Melanocyte of skin (primary cell): ENCODE results near the gene TNNC1. TPM values are rescaled to one million over a fixed set of nuclear protein-coding genes. Genes with fewer than 3 reads are reported as not detected.

ENCODE experiments used
- total RNA-seq, 2 donors: library from RNA; depleted of rRNA; stranded (reverse); fragments of >200 nt; gene quantifications; 2 replicates each; pipeline ENCODE4 v1.2.3, GENCODE V29; 2012

TNNC1 gene
- under 1 TPM in 1 of 2 donors, not detected in 1; 0.34 TPM for total RNA-seq

DNA sequence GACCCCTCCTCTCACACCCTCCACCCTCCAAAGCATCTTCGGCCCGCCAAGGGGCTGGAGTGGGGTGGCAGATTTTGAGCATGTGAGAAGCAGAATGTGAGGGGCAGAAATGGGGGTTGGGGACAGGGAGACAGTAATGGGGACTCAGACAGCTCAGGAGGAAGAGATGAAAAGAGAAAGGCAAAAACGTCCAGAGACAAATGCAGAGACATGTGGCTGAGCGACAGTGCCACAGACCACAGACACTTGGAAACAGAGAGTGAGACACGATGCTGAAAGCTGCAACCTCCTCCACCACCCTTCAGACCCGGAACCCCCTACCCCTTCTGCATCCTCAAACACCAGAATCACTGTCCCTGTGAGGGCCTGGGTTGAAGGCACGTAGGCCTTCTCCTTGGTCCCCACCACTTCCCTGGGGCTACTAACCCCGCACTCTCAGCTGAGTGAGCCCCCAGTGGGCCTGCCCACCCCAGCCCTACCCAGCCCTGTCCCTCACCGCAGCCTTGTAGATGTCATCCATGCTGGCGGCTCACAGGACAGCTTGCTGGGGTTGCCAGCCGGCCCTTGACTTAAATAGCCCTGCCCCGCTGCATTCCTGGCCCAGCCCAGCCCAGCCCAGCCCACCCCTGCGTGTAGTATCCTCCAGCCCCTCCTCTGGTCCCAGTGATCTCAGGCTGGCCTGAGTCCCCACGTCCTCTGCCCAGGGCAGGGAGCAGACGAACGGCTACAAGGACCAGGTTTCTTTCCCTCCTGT, at the start of gene TNNC1:
Gene TNNC1, minus strand, starts transcription at position 546 of the 754 bp plus-strand sequence. Its CDS starts 26 bp downstream, at position 520.

DNA sequence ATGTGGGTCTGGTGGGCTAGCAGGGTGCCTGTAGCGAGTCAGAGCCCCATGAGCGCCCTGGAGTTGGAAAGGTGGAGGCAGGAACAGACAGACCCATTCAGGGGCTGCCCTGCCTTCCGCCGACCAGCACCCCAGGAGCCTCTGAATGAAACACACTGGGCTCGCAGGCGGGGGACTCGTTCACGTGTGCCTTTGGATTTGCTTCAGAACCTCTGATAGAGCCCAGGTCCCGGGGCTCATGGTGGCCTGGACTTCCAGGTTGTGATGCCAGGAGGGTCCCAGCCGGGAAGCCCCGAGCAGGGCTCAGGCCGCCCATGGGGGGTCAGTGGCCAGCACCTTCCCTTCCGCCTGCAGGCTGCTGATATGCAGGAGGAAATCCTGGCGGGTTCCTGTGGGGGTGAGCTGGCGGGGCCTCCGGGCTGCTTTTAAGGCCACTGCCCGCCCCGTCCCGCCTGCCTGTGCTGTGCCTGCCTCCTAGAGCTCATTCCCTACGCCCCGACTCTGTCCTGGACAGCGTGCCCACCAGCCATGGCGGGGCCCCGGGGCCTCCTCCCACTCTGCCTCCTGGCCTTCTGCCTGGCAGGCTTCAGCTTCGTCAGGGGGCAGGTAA, 41.1 kb upstream of the TNNC1 start, which contains the start of gene STAB1:
Gene STAB1, plus strand, starts transcription at position 453 of the 610 bp plus-strand sequence. Its CDS starts 76 bp downstream, at position 529.

DNA sequence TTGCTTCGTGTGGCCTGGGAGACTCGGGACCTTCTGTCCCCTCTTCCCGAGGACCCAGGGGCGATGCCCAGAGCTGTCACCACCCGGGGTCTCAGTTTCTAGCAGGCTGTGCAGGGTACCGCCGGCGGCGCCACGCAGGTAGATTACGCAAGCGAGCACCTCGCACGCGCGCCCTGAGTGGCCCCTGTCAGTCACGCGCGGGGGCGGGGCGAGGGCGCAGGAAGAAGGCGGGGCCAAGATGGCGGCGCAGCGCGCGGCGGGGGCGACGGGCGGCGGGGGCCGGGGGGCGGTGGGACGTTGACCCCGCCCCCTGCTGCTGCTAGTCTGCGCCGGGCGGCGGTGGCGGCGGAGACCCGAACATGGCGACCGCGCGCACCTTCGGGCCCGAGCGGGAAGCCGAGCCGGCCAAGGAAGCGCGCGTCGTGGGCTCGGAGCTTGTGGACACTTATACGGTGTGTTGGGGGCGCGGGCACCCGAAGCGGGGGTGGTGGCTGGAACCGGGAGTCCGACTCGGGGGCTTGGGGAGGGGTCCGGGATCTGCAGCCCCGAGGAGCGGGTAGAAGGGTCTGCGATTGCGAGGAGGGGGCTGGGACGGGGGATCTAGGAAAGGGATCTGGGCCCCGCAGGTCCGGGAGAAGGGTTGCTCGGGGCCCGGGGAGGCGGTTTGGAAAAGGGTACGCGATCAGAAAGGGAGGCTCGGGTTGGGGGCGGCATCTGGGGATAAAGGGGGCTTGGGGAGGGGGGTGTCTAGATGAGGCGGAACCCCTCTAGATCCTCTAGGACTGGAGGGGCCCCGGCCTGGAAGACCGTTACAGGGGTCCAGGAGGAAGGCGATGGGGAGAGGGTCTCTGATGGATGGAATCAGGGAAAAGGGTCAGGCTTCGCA, 1.7 kb upstream of the TNNC1 start, which contains the start of gene NISCH:
Gene NISCH, plus strand, starts transcription at position 322 of the 886 bp plus-strand sequence. Its CDS starts 38 bp downstream, at position 360.

DNA sequence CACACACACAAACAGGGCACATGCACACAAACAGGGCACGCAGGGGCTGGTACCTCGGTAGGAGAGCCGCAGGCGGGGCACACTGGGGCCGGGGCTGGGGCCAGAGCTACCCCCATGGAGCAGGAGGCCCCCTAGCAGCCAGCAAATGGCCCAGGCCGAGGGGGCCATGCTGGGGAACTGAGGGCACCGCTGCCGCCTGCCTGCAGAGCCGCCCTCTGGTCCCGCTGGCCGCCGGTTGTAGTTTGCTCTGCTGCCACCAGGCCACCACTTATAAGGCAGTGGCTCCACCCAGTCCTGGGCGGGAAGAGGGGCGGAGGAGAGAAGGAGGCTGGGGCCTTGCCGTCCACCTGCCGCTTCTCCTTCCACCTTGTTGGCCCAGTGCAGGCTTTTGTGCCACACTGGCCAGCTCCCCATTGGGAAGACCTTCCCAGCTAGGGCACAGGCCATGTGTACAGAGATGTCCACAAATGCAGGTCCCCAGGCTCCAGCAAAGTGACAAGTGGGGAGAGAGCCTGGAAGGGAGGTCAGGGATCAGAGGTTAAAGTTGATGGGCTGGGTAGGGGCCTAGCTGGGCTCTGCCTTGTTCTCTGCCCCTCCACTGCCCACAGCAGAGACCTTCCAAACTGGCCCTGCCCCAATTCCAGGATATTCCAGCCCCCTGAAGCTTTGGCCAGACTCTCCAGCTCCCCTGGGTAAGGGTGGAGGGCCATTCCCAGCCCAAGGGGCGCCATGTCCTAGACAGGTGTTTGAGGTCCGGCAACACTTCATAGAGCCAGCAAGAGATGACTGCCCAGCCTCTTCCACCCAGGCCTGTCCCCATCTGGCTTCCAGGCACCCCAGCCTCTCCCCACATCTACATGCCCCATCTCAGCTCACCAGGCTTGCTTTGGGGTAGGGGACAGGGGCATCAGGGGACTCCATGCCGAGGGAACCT, 8.7 kb downstream of the TNNC1 start, which contains the start of gene SEMA3G:
Gene SEMA3G, minus strand, starts transcription at position 244 of the 934 bp plus-strand sequence. Its CDS starts 76 bp downstream, at position 168.

Other genes starting within 250 kb of the TNNC1 start
- gene TLR9, start 228.4 kb downstream of the TNNC1 start, total RNA-seq: not detected
- gene TWF2, start 214.9 kb downstream of the TNNC1 start, total RNA-seq: 100 to 1,000 TPM in 1 of 2 donors, 10 to 100 TPM in 1; 75.0 to 145 TPM
- 1 to 10 TPM; 5.5 to 6.7 TPM for gene PPM1M, start 208.3 kb downstream of the TNNC1 start, total RNA-seq
- gene WDR82, start 175.4 kb downstream of the TNNC1 start, total RNA-seq: 10 to 100 TPM; 46.1 to 63.3 TPM
- gene GLYCTK, start 166.2 kb downstream of the TNNC1 start, total RNA-seq: 10 to 100 TPM in 1 of 2 donors, 1 to 10 TPM in 1; 10.0 to 11.0 TPM
- 1 to 10 TPM; 2.0 to 4.8 TPM for gene DNAH1, start 137.7 kb downstream of the TNNC1 start, total RNA-seq
- gene BAP1, start 44.0 kb downstream of the TNNC1 start, total RNA-seq: 10 to 100 TPM; 74.0 to 76.9 TPM
- 10 to 100 TPM; 10.3 to 11.4 TPM for gene PHF7, start 43.4 kb downstream of the TNNC1 start, total RNA-seq
- under 1 TPM in 1 of 2 donors, not detected in 1; under 0.01 TPM for gene SEMA3G, start 8.9 kb downstream of the TNNC1 start, total RNA-seq
- 10 to 100 TPM; 43.6 to 50.6 TPM for gene NISCH, start 1.6 kb upstream of the TNNC1 start, total RNA-seq
- gene STAB1, start 41.3 kb upstream of the TNNC1 start, total RNA-seq: under 1 TPM; under 0.01 to 0.33 TPM
- 10 to 100 TPM in 1 of 2 donors, 1 to 10 TPM in 1; 9.6 to 20.3 TPM for gene NT5DC2, start 79.8 kb upstream of the TNNC1 start, total RNA-seq
- 10 to 100 TPM; 15.7 to 16.5 TPM for gene UQCC5, start 82.6 kb upstream of the TNNC1 start, total RNA-seq
- gene PBRM1, start 231.9 kb upstream of the TNNC1 start, total RNA-seq: 100 to 1,000 TPM; 131 to 284 TPM
- gene GNL3, start 232.0 kb upstream of the TNNC1 start, total RNA-seq: 100 to 1,000 TPM; 137 to 183 TPM